Endometrial microvascular endothelial cells (primary cell): ENCODE results near the gene CDH9. TPM values are rescaled to one million over a fixed set of nuclear protein-coding genes. Genes with fewer than 3 reads are reported as not detected.

ENCODE experiments used
- in situ Hi-C: cut with HindIII; loops from 2 replicates; pipeline ENCODE4 v1.10.0; 2017; ENCODE audit warnings: low sequenced_read_pairs, low pct_unique_long_range_greater_than_20kb; ENCODE audit errors: inconsistent ontology term
- total RNA-seq: library from RNA; depleted of rRNA; stranded (reverse); fragments of >200 nt; gene quantifications from one replicate; pipeline ENCODE4 v1.2.3, GENCODE V29; 2015; ENCODE audit errors: inconsistent ontology term

CDH9 gene
- total RNA-seq, result not detected

GRCh38 chr5:27038476-27038875 lies at the start of gene CDH9:
Gene CDH9, minus strand, starts transcription at chr5:27038586. Its CDS starts 50,253 bp downstream, at chr5:26988333.
- in situ Hi-C loops, result no loop called here

- in situ Hi-C loops, result no loop called here
Measured at GRCh38 chr5:27087747-27088146, 49.4 kb upstream of the CDH9 start.

- in situ Hi-C loops, result no loop called here
Measured at GRCh38 chr5:27083449-27084415, 45.3 kb upstream of the CDH9 start.

GRCh38 chr5:27080147-27080546 lies 41.8 kb upstream of the CDH9 start:
- in situ Hi-C loops, result no loop called here

- in situ Hi-C loops, result no loop called here
Measured at GRCh38 chr5:27062451-27062850, 24.1 kb upstream of the CDH9 start.

DNA sequence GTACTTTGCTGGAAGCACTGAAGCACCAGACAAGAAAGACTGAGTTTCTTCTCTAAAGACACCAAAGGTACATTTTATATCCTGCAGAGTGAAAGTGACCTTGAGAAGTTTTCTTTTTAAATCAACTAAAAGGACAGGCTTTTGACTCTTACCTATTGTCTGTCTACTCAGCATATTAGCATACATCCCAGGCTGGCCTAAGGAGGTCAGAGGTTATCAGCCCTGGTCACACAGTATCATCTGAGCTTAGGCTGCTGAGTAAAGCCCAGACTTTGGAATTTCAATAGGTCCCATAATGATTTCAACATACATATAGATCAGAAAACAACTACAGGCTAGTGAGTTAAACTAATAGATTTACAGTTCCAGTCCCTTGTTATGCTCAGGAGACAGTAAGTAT lies 10.1 kb upstream of the CDH9 start:
- in situ Hi-C loops, result no loop called here

DNA sequence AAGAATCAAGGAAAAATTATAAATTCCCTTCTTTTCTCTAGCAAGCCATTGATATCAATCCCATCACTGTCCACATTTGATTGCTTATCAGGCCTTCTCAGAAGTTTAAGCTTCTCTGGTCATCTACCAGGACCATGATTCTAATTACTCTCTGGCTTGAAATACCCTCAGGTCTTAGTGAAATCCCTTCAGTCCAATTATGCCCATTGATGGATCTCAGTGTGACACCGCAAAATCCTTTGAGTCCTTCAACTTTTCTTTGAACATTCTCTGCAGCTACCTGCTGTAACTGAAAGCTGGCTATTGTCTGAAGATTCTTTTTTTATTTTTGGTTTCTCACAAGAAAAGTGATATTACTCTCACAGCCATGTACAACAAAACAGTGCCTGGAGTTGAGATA lies 3.0 kb upstream of the CDH9 start:
- in situ Hi-C loops, result no loop called here

DNA sequence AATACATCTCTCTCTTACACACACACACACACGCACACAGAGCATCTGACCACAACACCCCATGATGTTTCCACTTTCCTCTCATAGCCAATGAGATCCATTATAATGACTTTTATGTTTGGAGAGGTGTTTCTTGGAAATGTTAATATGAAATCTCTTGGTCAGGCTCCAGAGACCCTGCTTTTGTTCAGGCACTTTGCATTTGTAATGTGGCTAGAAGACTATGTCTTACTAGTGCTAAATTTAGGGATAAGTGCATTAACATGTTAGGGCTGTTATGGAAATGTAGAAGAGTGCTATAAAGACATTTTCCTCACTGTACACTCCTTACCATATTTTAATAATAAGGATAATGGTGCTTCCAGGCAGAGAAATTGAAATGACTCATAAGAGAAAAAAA lies 3.8 kb downstream of the CDH9 start:
- in situ Hi-C loops, result no loop called here

DNA sequence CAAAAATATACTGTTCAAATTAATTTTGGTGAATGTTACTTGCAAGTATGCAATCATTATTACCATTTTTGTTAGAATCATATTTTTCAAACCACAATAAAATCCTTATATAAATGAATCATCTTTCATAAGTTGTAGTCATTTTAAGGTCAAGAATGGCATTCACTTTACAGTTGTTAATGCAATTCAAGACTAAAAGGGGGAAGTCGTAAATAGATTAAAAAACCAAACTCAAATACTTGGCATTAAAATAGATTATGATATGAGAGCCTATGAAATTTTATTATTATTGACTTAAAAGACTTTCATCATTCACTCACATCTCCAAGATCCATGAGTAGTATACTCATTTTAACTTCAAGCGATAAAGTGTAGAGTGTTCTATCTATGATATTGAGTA lies 11.6 kb downstream of the CDH9 start:
- in situ Hi-C loops, result no loop called here

GRCh38 chr5:27026063-27026462 lies 12.3 kb downstream of the CDH9 start:
- in situ Hi-C loops, result no loop called here

- in situ Hi-C loops, result no loop called here
Measured at GRCh38 chr5:27021471-27021870, 16.9 kb downstream of the CDH9 start.

- in situ Hi-C loops, result no loop called here
Measured at GRCh38 chr5:27020973-27021372, 17.4 kb downstream of the CDH9 start.

DNA sequence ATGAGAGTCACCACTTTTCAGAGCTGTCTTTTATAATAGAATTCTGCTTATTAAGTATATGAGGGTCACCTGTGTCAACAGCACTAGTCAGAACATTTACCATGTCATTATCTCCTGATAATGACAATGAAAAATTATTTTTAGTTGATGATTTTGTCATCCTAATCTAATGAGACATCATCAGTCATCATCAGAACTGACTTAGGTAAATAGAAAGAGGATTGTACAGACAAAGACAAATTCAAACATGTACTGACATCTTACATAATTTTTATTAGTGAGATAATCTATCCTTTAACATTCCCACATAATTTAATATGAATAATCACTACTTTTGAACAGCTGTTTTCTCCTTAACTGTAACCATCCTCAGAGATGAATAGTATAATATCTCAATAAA lies 22.6 kb downstream of the CDH9 start:
- in situ Hi-C loops, result no loop called here

DNA sequence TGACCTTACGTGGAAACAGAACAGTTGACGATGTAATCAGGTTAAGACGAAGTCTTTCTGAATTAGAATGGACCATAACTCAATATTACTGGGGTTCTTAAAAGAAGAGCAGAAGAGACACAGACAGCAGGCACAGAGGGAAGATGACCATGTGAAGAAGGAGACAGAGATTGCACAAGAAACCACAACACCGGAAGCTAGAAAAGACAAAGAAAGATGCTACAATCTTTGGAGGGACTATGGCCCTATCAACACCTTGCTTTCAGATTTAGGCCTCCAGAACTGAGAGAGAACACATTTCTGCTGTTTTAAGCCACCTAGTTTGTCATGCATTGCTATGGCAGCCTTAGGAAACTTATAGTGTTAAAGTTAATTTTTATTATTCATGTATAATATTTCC lies 27.1 kb downstream of the CDH9 start:
- in situ Hi-C loops, result no loop called here

DNA sequence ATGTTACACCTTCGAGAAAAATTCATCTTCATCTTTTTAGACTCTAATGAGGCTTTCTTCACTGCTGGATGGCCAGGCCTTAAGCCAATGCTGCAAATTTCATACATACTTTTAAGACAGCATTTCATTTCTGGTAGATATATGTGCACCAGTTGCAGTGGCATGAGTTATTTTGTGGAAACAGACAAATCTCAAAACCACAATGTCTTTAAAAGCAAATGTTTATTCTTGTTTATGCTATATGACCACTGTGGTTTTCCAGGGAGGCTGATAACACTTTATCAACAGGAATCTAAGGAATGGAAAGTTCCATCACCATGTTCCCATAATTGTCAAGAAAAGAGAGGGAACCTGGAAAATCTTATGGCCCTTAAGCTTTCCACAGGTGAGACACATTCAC lies 27.7 kb downstream of the CDH9 start:
- in situ Hi-C loops, result no loop called here

- in situ Hi-C loops, result no loop called here
Measured at GRCh38 chr5:27009540-27009915, 28.9 kb downstream of the CDH9 start.

DNA sequence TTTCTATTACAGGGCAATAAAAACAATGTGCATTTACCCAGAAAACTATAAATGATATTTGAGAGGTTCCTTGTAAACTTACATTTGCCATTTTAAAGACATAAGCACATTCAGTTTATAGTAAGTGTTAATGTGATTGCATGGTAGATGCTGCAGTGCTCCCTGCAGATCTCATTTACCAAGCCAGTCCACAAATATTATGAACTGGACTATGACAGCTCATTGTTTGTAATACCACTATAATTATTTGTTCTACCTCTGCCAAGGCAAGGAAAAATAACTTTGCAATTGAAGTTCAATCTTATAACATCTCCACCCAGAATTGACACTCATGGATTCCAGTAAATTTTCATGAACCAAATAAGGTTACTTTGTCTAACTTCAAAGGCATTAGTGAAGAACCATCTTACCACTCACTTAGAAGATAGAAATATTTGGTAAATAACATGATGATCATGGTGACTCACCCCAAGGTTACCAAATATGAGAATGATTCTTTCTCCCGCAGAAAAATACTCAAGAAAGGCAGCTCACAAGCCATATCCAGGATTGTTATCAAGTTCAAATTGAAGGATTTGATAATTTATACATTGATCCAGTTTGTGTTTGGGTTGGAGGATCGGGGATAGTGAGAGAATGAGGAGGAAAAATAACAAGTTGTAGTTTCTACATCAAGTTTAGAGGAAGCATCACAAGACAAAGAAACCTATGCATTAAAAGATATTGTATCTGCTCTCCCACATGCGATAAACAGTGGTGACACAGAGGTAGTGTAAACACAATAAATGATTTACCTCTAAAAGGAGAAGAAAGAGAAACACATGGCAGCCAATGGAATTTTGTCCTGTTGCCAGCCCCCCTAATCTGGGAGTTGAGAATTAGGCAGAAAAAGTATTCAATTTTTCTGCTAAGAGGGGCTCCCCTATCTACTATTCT lies 29.5 kb downstream of the CDH9 start:
- in situ Hi-C loops, result no loop called here

GRCh38 chr5:27007121-27007520 lies 31.3 kb downstream of the CDH9 start:
- in situ Hi-C loops, result no loop called here

GRCh38 chr5:26986985-26987384 lies 51.4 kb downstream of the CDH9 start:
- in situ Hi-C loops, result no loop called here

DNA sequence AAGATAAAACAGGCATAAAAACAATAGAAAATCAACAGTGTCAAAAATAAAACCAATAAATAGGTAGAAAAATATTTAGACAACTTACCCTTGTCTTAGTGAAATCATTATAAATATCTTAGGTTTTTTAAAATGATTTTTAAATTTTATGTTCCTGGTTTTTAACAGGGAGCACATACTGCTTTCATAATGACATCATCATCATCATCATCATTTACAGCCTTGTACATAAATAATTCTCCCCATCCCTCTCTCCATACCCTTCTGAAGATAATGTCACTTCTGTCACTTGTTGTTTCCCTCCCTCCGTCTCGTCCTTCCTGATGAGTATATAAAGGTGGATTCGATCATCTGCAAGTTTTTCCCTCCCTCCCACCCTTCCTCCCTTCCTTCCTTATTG lies 56.6 kb downstream of the CDH9 start:
- in situ Hi-C loops, result no loop called here
